GF-D8 (cell line): Measurements from ENCODE around the gene COL8A1.
"Not testable (repeated sequence)": the region's sequence is repeated elsewhere in the genome, so short reads cannot be mapped to it uniquely, and the experiment has no call there.

Experiments
- DNase-seq: peaks from one replicate; lab custom pipeline; 2025; lab: John Stamatoyannopoulos, UW

COL8A1 gene

GRCh38 chr3:99638167-99638948 is at the start of gene COL8A1:
Gene COL8A1, plus strand, starts transcription at chr3:99638594. Its CDS starts 152,089 bp downstream, at chr3:99790683.
- no peak for DNase-seq

GRCh38 chr3:99589168-99589567 is 49.2 kb upstream of the COL8A1 start:
- DNase-seq: not testable (repeated sequence)

- no peak for DNase-seq
Measured at GRCh38 chr3:99599894-99600293, 38.5 kb upstream of the COL8A1 start.

GRCh38 chr3:99601515-99601914 is 36.9 kb upstream of the COL8A1 start:
- DNase-seq: no peak

GRCh38 chr3:99602183-99602582 is 36.2 kb upstream of the COL8A1 start:
- DNase-seq: no peak

GRCh38 chr3:99607151-99607550 is 31.2 kb upstream of the COL8A1 start:
- no peak for DNase-seq

GRCh38 chr3:99614768-99615167 is 23.6 kb upstream of the COL8A1 start:
- DNase-seq: no peak

- no peak for DNase-seq
Measured at GRCh38 chr3:99620077-99620767, 18.2 kb upstream of the COL8A1 start.

- no peak for DNase-seq
Measured at GRCh38 chr3:99620976-99621375, 17.4 kb upstream of the COL8A1 start.

- no peak for DNase-seq
Measured at GRCh38 chr3:99624496-99625236, 13.7 kb upstream of the COL8A1 start.

GRCh38 chr3:99625237-99625622 is 13.2 kb upstream of the COL8A1 start:
- no peak for DNase-seq

GRCh38 chr3:99625643-99626416 is 12.6 kb upstream of the COL8A1 start:
- no peak for DNase-seq

- DNase-seq: no peak
Measured at GRCh38 chr3:99626417-99626788, 12.0 kb upstream of the COL8A1 start.

- no peak for DNase-seq
Measured at GRCh38 chr3:99627062-99627826, 11.2 kb upstream of the COL8A1 start.

- DNase-seq: no peak
Measured at GRCh38 chr3:99630815-99631214, 7.6 kb upstream of the COL8A1 start.

- no peak for DNase-seq
Measured at GRCh38 chr3:99633887-99634558, 4.4 kb upstream of the COL8A1 start.

- no peak for DNase-seq
Measured at GRCh38 chr3:99634881-99635280, 3.5 kb upstream of the COL8A1 start.

GRCh38 chr3:99635348-99635747 is 3.0 kb upstream of the COL8A1 start:
- no peak for DNase-seq

- DNase-seq: no peak
Measured at GRCh38 chr3:99637016-99637367, 1.4 kb upstream of the COL8A1 start.

- no peak for DNase-seq
Measured at GRCh38 chr3:99637368-99638111, 854 bp upstream of the COL8A1 start.
